ENCODE results near the gene HDDC3. TPM values are rescaled to one million over a fixed set of nuclear protein-coding genes. Genes with fewer than 3 reads are reported as not detected.

HDDC3 gene
- total and polyA plus RNA-seq, 9 of the 15 experiments (the other 6 are each of a cell fraction or from before 2014, with no cell fraction given) = 14.9 to 55.8 (median 36.9) TPM

GRCh38 chr15:90934949-90935751, 2.8 kb upstream of the HDDC3 start, which contains the start of gene UNC45A (continued):
- no peak for TF ChIP-seq PBX2 (CRISPR knock-in tag; IDR thresholded peaks at IDR 0.05; ENCODE audit: low read depth)
- TF ChIP-seq PBX2 (tag; conservative IDR thresholded peaks at IDR 0.05; ENCODE audit: low read depth) = no peak
- no peak for TF ChIP-seq SRSF3 (IDR thresholded peaks at IDR 0.05; ENCODE audit: insufficient read depth, low read length)
- TF ChIP-seq PHF8 (IDR thresholded peaks at IDR 0.05; ENCODE audit: borderline replicate concordance, low read length) = peak; percentile 36; the same call in 1 of the 2 replicates
- peak; percentile 45; the same call in 1 of the 2 replicates for TF ChIP-seq MBD2 (IDR thresholded peaks at IDR 0.05; ENCODE audit: borderline replicate concordance, low read depth)
- no peak for TF ChIP-seq ZNF589 (CRISPR knock-in tag; IDR thresholded peaks at IDR 0.05; ENCODE audit: low read depth)
- no peak for TF ChIP-seq CHD7 (IDR thresholded peaks at IDR 0.05; ENCODE audit: low read depth, low read length)
- peak; percentile 87 for TF ChIP-seq BHLHE40 (IDR thresholded peaks at IDR 0.05; ENCODE audit: low read length)
